Mesenchymal stem cell (in vitro differentiated cells and primary cell): Measurements from ENCODE around the gene CD40.

Source experiments
- DNase-seq: peaks from one replicate; pipeline ENCODE4 v3.0.0-alpha.2; 2013
- H2AFZ ChIP-seq: one replicate; pipeline ENCODE4 v1.6.1; 2013; ENCODE audit warnings: low read depth, mild to moderate bottlenecking, control low read depth, inconsistent platforms, low read length, moderate library complexity
- H2AK5ac ChIP-seq: 2 replicates; pipeline ENCODE4 v1.6.1; 2013; ENCODE audit warnings: low read length, moderate library complexity, mild to moderate bottlenecking, inconsistent platforms; ENCODE audit not compliant: severe bottlenecking
- H2BK120ac ChIP-seq: one replicate; pipeline ENCODE4 v1.6.1; 2013; ENCODE audit warnings: low read depth, mild to moderate bottlenecking, inconsistent platforms, low read length, moderate library complexity
- H2BK12ac ChIP-seq, 2 experiments: one replicate each; pipeline ENCODE4 v1.6.1; 2013; ENCODE audit warnings: inconsistent platforms in 2 of 2, low read length in 2 of 2, mild to moderate bottlenecking in 2 of 2, moderate library complexity in 2 of 2, control low read depth in 1 of 2
- H2BK15ac ChIP-seq: one replicate; pipeline ENCODE4 v1.6.1; 2013; ENCODE audit warnings: mild to moderate bottlenecking, low read depth, inconsistent platforms; ENCODE audit not compliant: poor library complexity, severe bottlenecking
- H2BK5ac ChIP-seq: 2 replicates; pipeline ENCODE4 v1.6.1; 2013; ENCODE audit warnings: low read depth, mild to moderate bottlenecking, low read length, control low read depth, inconsistent platforms; ENCODE audit not compliant: poor library complexity, severe bottlenecking
- H3K14ac ChIP-seq, 2 experiments: one replicate each; pipeline ENCODE4 v1.6.1; 2013; ENCODE audit warnings: inconsistent platforms in 2 of 2, low read length in 2 of 2, control low read depth in 1 of 2, mild to moderate bottlenecking in 1 of 2, moderate library complexity in 1 of 2
- H3K18ac ChIP-seq, 2 experiments: one replicate each; pipeline ENCODE4 v1.6.1; 2013; ENCODE audit warnings: inconsistent platforms in 2 of 2, low read length in 2 of 2, control low read depth in 1 of 2, low read depth in 1 of 2, mild to moderate bottlenecking in 1 of 2
- H3K23ac ChIP-seq, 2 experiments: one replicate each; pipeline ENCODE4 v1.6.1; 2013; ENCODE audit warnings: inconsistent platforms in 2 of 2, low read length in 2 of 2, mild to moderate bottlenecking in 2 of 2, moderate library complexity in 2 of 2, control low read depth in 1 of 2
- H3K27ac ChIP-seq: 2 replicates; pipeline ENCODE4 v1.5.1; 2013; ENCODE audit warnings: mild to moderate bottlenecking, moderate library complexity, low read length, control low read depth, inconsistent platforms; ENCODE audit not compliant: poor library complexity, severe bottlenecking
- H3K27me3 ChIP-seq, 2 experiments: 2 replicates each; pipeline versions ENCODE4 v1.6.1 to v1.7.0; 2013; ENCODE audit warnings: low read length in 2 of 2, mild to moderate bottlenecking in 2 of 2, moderate library complexity in 2 of 2, control low read depth in 1 of 2, inconsistent platforms in 1 of 2; ENCODE audit not compliant: control insufficient read depth in 1 of 2, insufficient read depth in 1 of 2
- H3K36me3 ChIP-seq, 2 experiments: 2 replicates each; pipeline versions ENCODE4 v1.6.1 to v1.7.0; 2013; ENCODE audit warnings: low read length in 2 of 2, control low read depth in 1 of 2, inconsistent platforms in 1 of 2, low read depth in 1 of 2, mild to moderate bottlenecking in 1 of 2; ENCODE audit not compliant: insufficient read depth in 2 of 2, control insufficient read depth in 1 of 2
- H3K4ac ChIP-seq, 2 experiments: one replicate each; pipeline ENCODE4 v1.6.1; 2013; ENCODE audit warnings: inconsistent platforms in 2 of 2, low read length in 2 of 2, mild to moderate bottlenecking in 2 of 2, moderate library complexity in 2 of 2, control low read depth in 1 of 2, low read depth in 1 of 2
- H3K4me1 ChIP-seq: 2 replicates; pipeline ENCODE4 v1.6.1; 2013; ENCODE audit warnings: low read depth, low read length, control low read depth; ENCODE audit not compliant: control insufficient read depth, insufficient read depth
- H3K4me2 ChIP-seq: 2 replicates; pipeline ENCODE4 v1.6.1; 2013; ENCODE audit warnings: low read length, mild to moderate bottlenecking, inconsistent platforms; ENCODE audit not compliant: poor library complexity, severe bottlenecking
- H3K4me3 ChIP-seq, 2 experiments: 2 replicates each; pipeline versions ENCODE4 v1.5.1 to v1.7.0; 2013; ENCODE audit warnings: low read length in 2 of 2, mild to moderate bottlenecking in 2 of 2, control low read depth in 1 of 2, low read depth in 1 of 2; ENCODE audit not compliant: insufficient read depth in 1 of 2
- H3K79me1 ChIP-seq: replicated peaks from 2 replicates; pipeline ENCODE4 v1.6.1; 2013; ENCODE audit warnings: mild to moderate bottlenecking, control low read depth, low read length, inconsistent platforms; ENCODE audit not compliant: poor library complexity, severe bottlenecking
- H3K9ac ChIP-seq: 2 replicates; pipeline ENCODE4 v1.7.0; 2013; ENCODE audit warnings: mild to moderate bottlenecking, low read length, moderate library complexity
- H3K9me3 ChIP-seq: 2 replicates; pipeline ENCODE4 v1.7.0; 2013; ENCODE audit warnings: mild to moderate bottlenecking, low read length; ENCODE audit not compliant: control insufficient read depth
- H4K8ac ChIP-seq: one replicate; pipeline ENCODE4 v1.6.1; 2013; ENCODE audit warnings: inconsistent platforms, mild to moderate bottlenecking, low read length, moderate library complexity
- H4K91ac ChIP-seq: one replicate; pipeline ENCODE4 v1.6.1; 2013; ENCODE audit warnings: mild to moderate bottlenecking, low read length, inconsistent platforms
- WGBS: methylation state at CpG from one replicate; pipeline ENCODE4 v1.1.7; 2013; ENCODE audit warnings: mixed read lengths; 5-methylcytosine and 5-hydroxymethylcytosine counted together

The CD40 gene

GRCh38 chr20:46173652-46174468 lies 55.7 kb downstream of the CD40 start:
- H3K9ac ChIP-seq, result no peak overlapping the region
- peak overlapping the region in 1 of 2 experiments; percentile 37 for H3K4me3 ChIP-seq
- H2BK15ac ChIP-seq, result no peak overlapping the region
- peaks cover 62 to 95% of the 10 kb centered on the region in 2 experiments for H3K27me3 ChIP-seq
- no peak overlapping the region for H4K8ac ChIP-seq
- no peak overlapping the region for H4K91ac ChIP-seq
- H3K79me1 ChIP-seq, result no peaks in the 10 kb centered on the region
- H3K9me3 ChIP-seq, result no peaks in the 10 kb centered on the region
- DNase-seq, result no peak
- H3K4ac ChIP-seq, result no peak overlapping the region
- H3K18ac ChIP-seq, result no peak overlapping the region
- H3K14ac ChIP-seq, result no peak overlapping the region
- H3K36me3 ChIP-seq, result no peaks in the 10 kb centered on the region
- no peak overlapping the region for H2BK12ac ChIP-seq
- H2AFZ ChIP-seq, result no peak overlapping the region
- H2AK5ac ChIP-seq, result no peak overlapping the region
- H3K27ac ChIP-seq, result no peak overlapping the region
- H2BK5ac ChIP-seq, result no peak overlapping the region
- no peak overlapping the region for H2BK120ac ChIP-seq
- H3K4me2 ChIP-seq, result no peak overlapping the region
- peaks cover 8% of the 10 kb centered on the region for H3K4me1 ChIP-seq
- 28% methylated on average over 15 of the region's 25 CpGs for WGBS
- no peak overlapping the region for H3K23ac ChIP-seq

GRCh38 chr20:46174469-46175126 lies 56.5 kb downstream of the CD40 start:
- WGBS, result 12% methylated on average over 64 of the region's 77 CpGs
- H3K23ac ChIP-seq, result no peak overlapping the region

GRCh38 chr20:46175127-46175494 lies 57.0 kb downstream of the CD40 start:
- Histone ChIP-seq H3K36me3 (no peaks in the 10 kb centered on the region), H3K9me3 (no peaks in the 10 kb centered on the region), H3K4me1 (peaks cover 8% of the 10 kb centered on the region), H2BK15ac (no peak overlapping the region), H3K23ac (no peak overlapping the region), H2AFZ (no peak overlapping the region), H3K79me1 (no peaks in the 10 kb centered on the region), H3K18ac (no peak overlapping the region), H3K27me3 (peaks cover 61 to 95% of the 10 kb centered on the region in 2 experiments), H3K4me2 (no peak overlapping the region), H4K91ac (no peak overlapping the region), H2BK120ac (no peak overlapping the region), H3K4ac (no peak overlapping the region), H2BK12ac (no peak overlapping the region), H2AK5ac (no peak overlapping the region), H3K4me3 (no peak overlapping the region), H2BK5ac (no peak overlapping the region), H3K27ac (no peak overlapping the region), H4K8ac (no peak overlapping the region), H3K14ac (no peak overlapping the region), H3K9ac (no peak overlapping the region)
- 97% methylated on average over 2 of the region's 4 CpGs for WGBS
- no peak for DNase-seq

More at GRCh38 chr20:46174469-46175126, 56.5 kb downstream of the CD40 start:
- no peak overlapping the region for H3K9ac ChIP-seq
- no peak overlapping the region for H2BK12ac ChIP-seq
- no peak overlapping the region for H2AK5ac ChIP-seq
- no peaks in the 10 kb centered on the region for H3K9me3 ChIP-seq
- no peak overlapping the region for H2BK15ac ChIP-seq
- no peaks in the 10 kb centered on the region for H3K36me3 ChIP-seq
- H3K4me2 ChIP-seq, result no peak overlapping the region
- peak; percentile 57 for DNase-seq
- peak overlapping the region in 1 of 2 experiments; percentile 37 for H3K4me3 ChIP-seq
- H2AFZ ChIP-seq, result no peak overlapping the region
- no peaks in the 10 kb centered on the region for H3K79me1 ChIP-seq
- H3K4ac ChIP-seq, result no peak overlapping the region
- H3K14ac ChIP-seq, result no peak overlapping the region
- peaks cover 8% of the 10 kb centered on the region for H3K4me1 ChIP-seq
- no peak overlapping the region for H3K27ac ChIP-seq
- no peak overlapping the region for H4K91ac ChIP-seq
- no peak overlapping the region for H3K18ac ChIP-seq
- H2BK5ac ChIP-seq, result no peak overlapping the region
- H3K27me3 ChIP-seq, result peaks cover 62 to 96% of the 10 kb centered on the region in 2 experiments
- no peak overlapping the region for H4K8ac ChIP-seq
- no peak overlapping the region for H2BK120ac ChIP-seq

GRCh38 chr20:46176739-46177378 lies 58.7 kb downstream of the CD40 start:
- peaks cover 54 to 87% of the 10 kb centered on the region in 2 experiments for H3K27me3 ChIP-seq
- no peak overlapping the region for H3K4me2 ChIP-seq
- no peak overlapping the region for H2AK5ac ChIP-seq
- H3K9ac ChIP-seq, result no peak overlapping the region
- H3K18ac ChIP-seq, result no peak overlapping the region
- H3K9me3 ChIP-seq, result no peaks in the 10 kb centered on the region
- no peak overlapping the region for H3K14ac ChIP-seq
- no peaks in the 10 kb centered on the region for H3K36me3 ChIP-seq
- WGBS, result 87% methylated on average over 13 of the region's 13 CpGs
- no peak overlapping the region for H2BK5ac ChIP-seq
- no peak overlapping the region for H3K4me3 ChIP-seq
- H2BK120ac ChIP-seq, result no peak overlapping the region
- no peak overlapping the region for H2BK15ac ChIP-seq
- H2BK12ac ChIP-seq, result no peak overlapping the region
- no peak for DNase-seq
- no peak overlapping the region for H4K8ac ChIP-seq
- H4K91ac ChIP-seq, result no peak overlapping the region
- no peak overlapping the region for H2AFZ ChIP-seq
- no peak overlapping the region for H3K23ac ChIP-seq
- no peak overlapping the region for H3K4ac ChIP-seq
- peaks cover 8% of the 10 kb centered on the region for H3K4me1 ChIP-seq
- no peaks in the 10 kb centered on the region for H3K79me1 ChIP-seq
- no peak overlapping the region for H3K27ac ChIP-seq
